Neural cell (in vitro differentiated cells): ENCODE data around the gene C11orf21.

ENCODE experiments used
- EZH2 ChIP-seq: fragments of 200-600, 300-800 bp; shearing (Covaris generic), sonication (generic); IDR thresholded peaks from 2 replicates; pipeline ENCODE4 v1.6.1; 2014; ENCODE audit warnings: antibody characterized with exemption, low read length, borderline replicate concordance, mild to moderate bottlenecking; ENCODE audit not compliant: insufficient read depth, poor library complexity, severe bottlenecking
- RAD21 ChIP-seq: fragments of 450-650 bp; conservative IDR thresholded peaks from 2 replicates; pipeline ENCODE4 v1.6.1; 2014; ENCODE audit warnings: antibody characterized with exemption, mild to moderate bottlenecking, moderate library complexity
- TF ChIP-seq, protein P1 (sequence below): fragments of 450-650 bp; IDR thresholded peaks from 2 replicates; pipeline ENCODE4 v1.5.1; 2014; ENCODE audit warnings: antibody characterized with exemption, mild to moderate bottlenecking, moderate library complexity; ENCODE audit not compliant: poor library complexity, severe bottlenecking

DNA sequence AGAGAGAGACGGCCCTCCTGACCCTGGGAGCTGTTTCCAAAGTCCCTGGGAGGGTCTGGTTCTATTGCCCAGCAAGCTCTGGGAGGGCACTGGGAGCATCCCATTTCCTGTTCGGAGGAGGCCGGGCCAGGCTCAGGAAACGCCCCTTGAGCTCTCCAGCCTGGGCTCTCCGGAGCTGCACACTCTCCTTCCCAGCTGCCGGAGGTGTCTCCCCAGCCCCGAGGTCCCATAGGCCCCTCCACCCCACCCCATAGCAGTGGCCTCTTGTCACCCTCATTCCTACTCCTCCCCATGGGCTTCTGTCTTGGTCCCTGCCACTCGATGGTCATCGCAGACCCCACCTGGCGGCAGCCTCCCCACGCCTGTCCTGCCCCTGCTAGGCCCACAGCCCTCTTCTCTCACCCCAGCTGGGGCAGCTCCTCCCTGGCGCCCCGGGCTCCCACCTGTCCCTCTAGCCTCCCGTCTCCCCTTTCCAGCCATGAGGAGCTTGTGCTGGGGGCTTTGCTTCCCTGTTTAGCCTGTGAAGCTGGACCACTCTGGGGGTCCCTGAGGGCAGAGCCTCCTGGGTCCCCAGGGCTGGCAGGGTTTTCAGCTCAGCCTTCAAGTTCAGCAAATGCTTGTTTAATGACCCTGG, 2.9 kb upstream of the C11orf21 start:
- TF ChIP-seq RAD21 (no peak), EZH2 (no peak)
- TF ChIP-seq, protein P1, sequence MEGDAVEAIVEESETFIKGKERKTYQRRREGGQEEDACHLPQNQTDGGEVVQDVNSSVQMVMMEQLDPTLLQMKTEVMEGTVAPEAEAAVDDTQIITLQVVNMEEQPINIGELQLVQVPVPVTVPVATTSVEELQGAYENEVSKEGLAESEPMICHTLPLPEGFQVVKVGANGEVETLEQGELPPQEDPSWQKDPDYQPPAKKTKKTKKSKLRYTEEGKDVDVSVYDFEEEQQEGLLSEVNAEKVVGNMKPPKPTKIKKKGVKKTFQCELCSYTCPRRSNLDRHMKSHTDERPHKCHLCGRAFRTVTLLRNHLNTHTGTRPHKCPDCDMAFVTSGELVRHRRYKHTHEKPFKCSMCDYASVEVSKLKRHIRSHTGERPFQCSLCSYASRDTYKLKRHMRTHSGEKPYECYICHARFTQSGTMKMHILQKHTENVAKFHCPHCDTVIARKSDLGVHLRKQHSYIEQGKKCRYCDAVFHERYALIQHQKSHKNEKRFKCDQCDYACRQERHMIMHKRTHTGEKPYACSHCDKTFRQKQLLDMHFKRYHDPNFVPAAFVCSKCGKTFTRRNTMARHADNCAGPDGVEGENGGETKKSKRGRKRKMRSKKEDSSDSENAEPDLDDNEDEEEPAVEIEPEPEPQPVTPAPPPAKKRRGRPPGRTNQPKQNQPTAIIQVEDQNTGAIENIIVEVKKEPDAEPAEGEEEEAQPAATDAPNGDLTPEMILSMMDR: no peak
